Activated T-helper 1 cell treated with Interleukin-2 at 50 U/mL for 16 hours (primary cell): ENCODE measurements around the gene TAF9.
A peak's percentile ranks its signal among the peaks of the same experiment; 100 is the strongest.
"Not testable (repeated sequence)": the region's sequence is repeated elsewhere in the genome, so short reads cannot be mapped to it uniquely, and the experiment has no call there.

Experiments
- DNase-seq: peaks from one replicate; pipeline ENCODE4 v3.0.0-alpha.2; 2020; ENCODE audit warnings: low read depth

The TAF9 gene

GRCh38 chr5:69335341-69335935 lies 33.9 kb downstream of the TAF9 start:
- no peak for DNase-seq

- DNase-seq, result peak; percentile 52
Observed at GRCh38 chr5:69334793-69335268, 34.5 kb downstream of the TAF9 start.

- not testable (repeated sequence) for DNase-seq
Observed at GRCh38 chr5:69333668-69334315, 35.5 kb downstream of the TAF9 start.

DNA sequence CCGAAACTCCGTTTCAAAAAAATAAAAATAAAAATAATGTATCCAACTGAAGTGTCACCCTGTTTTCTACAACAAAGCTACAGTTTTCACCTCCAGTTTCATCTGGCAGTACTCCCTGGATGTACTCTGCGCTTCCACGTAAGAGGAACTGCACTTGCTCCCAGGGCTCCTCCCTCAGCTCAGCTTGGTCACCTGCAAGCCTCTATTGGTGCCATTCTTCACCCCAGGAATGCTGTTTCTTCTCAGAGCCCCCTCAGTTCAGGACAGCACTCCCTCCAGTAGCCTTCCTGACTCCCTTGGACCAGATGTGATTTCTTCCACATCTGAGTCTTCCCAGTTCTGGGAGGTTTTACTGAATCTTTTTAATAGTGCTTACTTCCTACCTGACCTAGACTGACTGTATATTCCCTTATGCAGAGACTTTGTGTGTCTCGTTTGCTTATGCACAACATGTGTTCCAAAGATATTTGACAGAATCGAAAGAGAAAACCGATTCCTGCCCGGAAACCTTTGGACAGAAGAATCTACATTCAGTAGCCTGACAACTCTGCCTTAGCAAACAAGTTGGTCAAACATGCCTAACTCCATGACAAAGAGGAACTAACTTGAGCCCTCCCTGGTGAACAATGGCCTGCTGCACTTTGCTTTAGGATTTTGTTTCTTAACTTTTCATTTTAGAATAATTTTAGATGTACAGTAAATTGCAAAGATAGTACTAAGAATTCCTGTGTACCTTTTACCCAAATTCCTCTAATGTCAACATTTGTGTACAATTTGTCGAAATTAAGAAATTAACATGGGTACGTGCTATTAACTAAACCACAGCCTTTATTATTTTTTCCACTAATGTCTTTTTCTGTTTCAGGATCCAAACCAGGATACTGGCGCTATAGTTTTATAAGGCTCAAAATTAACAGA lies 37.5 kb downstream of the TAF9 start:
- no peak for DNase-seq

DNA sequence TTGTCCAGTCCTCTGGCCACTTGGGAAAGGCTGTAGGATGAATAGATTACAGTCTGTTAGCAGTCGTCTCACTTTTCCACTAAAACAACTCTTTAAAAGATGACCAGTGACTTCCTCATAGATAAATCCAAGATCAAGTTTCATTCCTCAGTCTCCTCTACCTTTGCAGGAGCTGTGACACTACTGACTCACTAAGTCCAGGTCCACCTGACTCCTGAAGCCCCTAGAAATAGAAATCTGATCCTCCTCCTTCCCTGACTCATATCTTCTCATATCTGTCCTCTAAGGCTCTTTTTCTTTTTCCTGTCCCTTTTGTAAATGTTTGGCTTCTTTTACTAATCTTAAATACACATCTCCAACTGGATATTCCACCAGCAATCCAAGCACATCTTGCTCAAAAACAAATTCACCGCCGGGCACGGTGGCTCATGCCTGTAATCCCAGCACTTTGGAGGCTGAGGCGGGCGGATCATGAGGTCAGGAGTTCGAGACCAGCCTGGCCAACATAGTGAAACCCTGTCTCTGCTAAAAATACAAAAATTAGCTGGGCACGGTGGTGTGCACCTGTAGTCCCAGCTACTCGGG lies 39.3 kb downstream of the TAF9 start:
- DNase-seq, result no peak

GRCh38 chr5:69326365-69326764 lies 43.0 kb downstream of the TAF9 start:
- no peak for DNase-seq

- no peak for DNase-seq
Observed at GRCh38 chr5:69317391-69317790, 51.9 kb downstream of the TAF9 start.

DNA sequence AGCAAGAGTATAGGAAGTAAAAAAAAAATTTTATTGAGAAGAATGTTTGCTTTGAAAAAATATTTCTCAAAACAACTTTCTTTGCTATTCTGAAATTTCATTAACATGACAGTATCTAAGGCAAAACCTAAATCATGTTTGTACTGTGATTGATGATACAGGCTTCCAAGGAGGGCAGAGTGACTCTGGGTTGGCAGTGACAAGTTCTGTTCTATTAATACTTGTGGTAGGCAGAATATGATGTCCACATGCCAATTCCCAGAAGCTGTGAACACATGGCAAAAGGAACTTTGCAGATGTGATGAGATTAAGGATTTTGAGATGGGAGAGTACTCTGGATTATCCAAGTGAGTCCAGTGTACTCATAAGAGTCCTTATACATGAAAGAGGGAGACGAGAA lies 53.3 kb downstream of the TAF9 start:
- DNase-seq, result no peak
